ENCODE data around the gene ITGB3BP. TPM values are rescaled to one million over a fixed set of nuclear protein-coding genes. Genes with fewer than 3 reads are reported as not detected.

The ITGB3BP gene
- total RNA-seq, 1 donor from 2014 or later, result 17.9 TPM

DNA sequence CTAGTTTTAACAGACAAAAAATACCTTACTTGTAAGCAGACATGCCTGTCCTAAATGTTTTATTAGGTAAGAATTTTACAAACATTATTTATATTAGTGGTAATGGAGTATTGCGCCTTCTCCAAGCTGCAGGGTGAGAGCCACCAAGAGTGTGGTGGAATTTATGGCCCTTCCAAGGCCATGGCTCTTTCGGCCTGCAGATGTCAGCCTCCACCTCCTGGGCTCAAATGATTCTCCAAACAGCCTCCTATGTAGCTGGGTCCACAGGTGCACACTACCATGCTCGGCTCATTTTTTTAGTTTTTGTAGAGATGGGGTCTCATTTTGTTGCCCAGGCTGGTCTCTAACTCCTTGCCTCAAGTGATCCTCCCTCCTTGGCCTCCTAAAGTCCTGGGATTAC is 56.3 kb downstream of the ITGB3BP start:
- H3K27me3 Mint-ChIP-seq (ENCODE audit: unreplicated experiment), result no peaks in the 10 kb centered on the region
- no peak overlapping the region for H3K4me3 Mint-ChIP-seq (ENCODE audit: unreplicated experiment)
- DNase-seq (ENCODE audit: extremely low spot score, unreplicated experiment), result no peak
- H3K9me3 Mint-ChIP-seq (ENCODE audit: unreplicated experiment), result peaks cover 8% of the 10 kb centered on the region
- H3K4me1 Mint-ChIP-seq (ENCODE audit: unreplicated experiment), result no peaks in the 10 kb centered on the region
- peaks cover 12% of the 10 kb centered on the region for H3K36me3 Mint-ChIP-seq (ENCODE audit: unreplicated experiment)
- H3K27ac Mint-ChIP-seq (ENCODE audit: unreplicated experiment), result no peak overlapping the region
- TF ChIP-seq, protein P1, sequence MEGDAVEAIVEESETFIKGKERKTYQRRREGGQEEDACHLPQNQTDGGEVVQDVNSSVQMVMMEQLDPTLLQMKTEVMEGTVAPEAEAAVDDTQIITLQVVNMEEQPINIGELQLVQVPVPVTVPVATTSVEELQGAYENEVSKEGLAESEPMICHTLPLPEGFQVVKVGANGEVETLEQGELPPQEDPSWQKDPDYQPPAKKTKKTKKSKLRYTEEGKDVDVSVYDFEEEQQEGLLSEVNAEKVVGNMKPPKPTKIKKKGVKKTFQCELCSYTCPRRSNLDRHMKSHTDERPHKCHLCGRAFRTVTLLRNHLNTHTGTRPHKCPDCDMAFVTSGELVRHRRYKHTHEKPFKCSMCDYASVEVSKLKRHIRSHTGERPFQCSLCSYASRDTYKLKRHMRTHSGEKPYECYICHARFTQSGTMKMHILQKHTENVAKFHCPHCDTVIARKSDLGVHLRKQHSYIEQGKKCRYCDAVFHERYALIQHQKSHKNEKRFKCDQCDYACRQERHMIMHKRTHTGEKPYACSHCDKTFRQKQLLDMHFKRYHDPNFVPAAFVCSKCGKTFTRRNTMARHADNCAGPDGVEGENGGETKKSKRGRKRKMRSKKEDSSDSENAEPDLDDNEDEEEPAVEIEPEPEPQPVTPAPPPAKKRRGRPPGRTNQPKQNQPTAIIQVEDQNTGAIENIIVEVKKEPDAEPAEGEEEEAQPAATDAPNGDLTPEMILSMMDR (IDR thresholded peaks at IDR 0.05), result no peak

DNA sequence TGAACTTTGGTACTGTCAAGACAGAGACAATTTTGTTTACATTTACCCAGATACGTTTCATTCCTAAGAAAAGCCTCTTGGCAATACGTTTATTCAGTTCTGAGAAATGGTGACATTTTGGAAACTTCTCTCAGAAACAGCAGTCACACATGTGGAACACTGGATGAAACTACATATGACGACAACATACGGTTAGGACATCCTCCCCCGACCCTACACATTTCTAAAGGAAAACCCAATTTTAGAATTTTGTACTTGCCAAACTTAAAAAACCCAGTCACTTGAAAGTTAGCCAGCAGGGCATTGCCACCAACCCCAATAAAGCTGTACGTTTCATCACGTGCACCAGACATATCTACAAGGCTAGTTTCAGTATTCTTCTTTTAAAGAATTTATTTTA is 56.8 kb downstream of the ITGB3BP start:
- Mint-ChIP-seq H3K36me3 (ENCODE audit: unreplicated experiment) (peaks cover 16% of the 10 kb centered on the region), H3K27me3 (ENCODE audit: unreplicated experiment) (no peaks in the 10 kb centered on the region), H3K9me3 (ENCODE audit: unreplicated experiment) (peaks cover 9% of the 10 kb centered on the region), H3K4me3 (ENCODE audit: unreplicated experiment) (no peak overlapping the region), H3K27ac (ENCODE audit: unreplicated experiment) (no peak overlapping the region), H3K4me1 (ENCODE audit: unreplicated experiment) (no peaks in the 10 kb centered on the region)
- TF ChIP-seq, protein P1 (IDR thresholded peaks at IDR 0.05), result no peak
- DNase-seq (ENCODE audit: extremely low spot score, unreplicated experiment), result no peak

DNA sequence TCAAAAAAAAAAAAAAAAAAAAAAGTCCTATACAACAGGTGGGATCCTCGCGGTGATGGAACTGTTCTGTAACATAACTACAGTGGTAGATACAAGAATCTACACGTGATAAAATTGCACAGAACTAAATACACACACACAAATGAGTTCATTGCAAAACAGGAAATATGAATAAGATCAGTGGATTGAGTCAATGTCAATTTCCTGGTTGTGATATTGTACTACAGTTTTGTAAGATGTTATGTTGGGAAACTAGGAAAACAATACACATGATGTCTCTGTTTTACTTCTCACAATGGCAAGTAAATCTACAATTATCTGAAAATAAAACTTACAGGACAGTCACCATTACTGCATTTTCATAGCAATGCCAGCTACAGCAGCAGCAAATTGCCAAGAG is 59.8 kb downstream of the ITGB3BP start:
- TF ChIP-seq, protein P1 (IDR thresholded peaks at IDR 0.05), result no peak
- no peak overlapping the region for H3K4me3 Mint-ChIP-seq (ENCODE audit: unreplicated experiment)
- H3K36me3 Mint-ChIP-seq (ENCODE audit: unreplicated experiment), result peaks cover 16% of the 10 kb centered on the region
- no peaks in the 10 kb centered on the region for H3K27me3 Mint-ChIP-seq (ENCODE audit: unreplicated experiment)
- H3K9me3 Mint-ChIP-seq (ENCODE audit: unreplicated experiment), result peaks cover 9% of the 10 kb centered on the region
- no peak for DNase-seq (ENCODE audit: extremely low spot score, unreplicated experiment)
- peaks cover 4% of the 10 kb centered on the region for H3K4me1 Mint-ChIP-seq (ENCODE audit: unreplicated experiment)
- H3K27ac Mint-ChIP-seq (ENCODE audit: unreplicated experiment), result no peak overlapping the region

DNA sequence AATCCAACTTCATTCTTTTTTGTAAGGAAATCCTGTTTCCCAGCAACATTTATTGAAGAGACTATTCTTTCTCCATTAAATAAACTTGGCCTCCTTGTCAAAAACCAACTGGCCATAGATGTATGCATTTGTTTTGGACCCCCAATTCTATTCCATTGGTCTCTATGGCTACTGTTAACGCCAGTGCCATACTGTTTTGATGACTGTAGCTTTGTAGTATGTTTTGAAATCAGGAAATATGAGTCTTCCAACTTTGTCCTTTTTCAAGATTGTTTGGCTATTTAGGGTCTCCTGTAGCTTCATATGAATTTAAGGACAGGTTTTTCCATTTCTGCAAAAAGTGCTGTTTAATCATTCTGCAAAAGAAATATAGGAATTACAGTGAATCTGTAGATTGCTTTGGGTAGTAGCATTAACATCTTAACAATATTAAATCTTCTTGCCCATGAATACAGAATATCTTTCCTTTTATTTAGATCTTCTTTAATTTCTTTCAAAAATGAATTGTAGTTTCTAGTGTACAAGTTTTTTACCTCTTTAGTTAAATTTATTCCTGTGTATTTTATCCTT is 61.3 kb downstream of the ITGB3BP start:
- TF ChIP-seq, protein P1 (IDR thresholded peaks at IDR 0.05), result no peak
- peaks cover 4% of the 10 kb centered on the region for H3K4me1 Mint-ChIP-seq (ENCODE audit: unreplicated experiment)
- H3K27ac Mint-ChIP-seq (ENCODE audit: unreplicated experiment), result no peak overlapping the region
- DNase-seq (ENCODE audit: extremely low spot score, unreplicated experiment), result no peak
- no peaks in the 10 kb centered on the region for H3K27me3 Mint-ChIP-seq (ENCODE audit: unreplicated experiment)
- H3K36me3 Mint-ChIP-seq (ENCODE audit: unreplicated experiment), result peaks cover 24% of the 10 kb centered on the region
- H3K9me3 Mint-ChIP-seq (ENCODE audit: unreplicated experiment), result peaks cover 9% of the 10 kb centered on the region
- no peak overlapping the region for H3K4me3 Mint-ChIP-seq (ENCODE audit: unreplicated experiment)

- no peaks in the 10 kb centered on the region for H3K27me3 Mint-ChIP-seq (ENCODE audit: unreplicated experiment)
- H3K36me3 Mint-ChIP-seq (ENCODE audit: unreplicated experiment), result peaks cover 24% of the 10 kb centered on the region
- no peak overlapping the region for H3K4me3 Mint-ChIP-seq (ENCODE audit: unreplicated experiment)
- DNase-seq (ENCODE audit: extremely low spot score, unreplicated experiment), result no peak
- peaks cover 9% of the 10 kb centered on the region for H3K9me3 Mint-ChIP-seq (ENCODE audit: unreplicated experiment)
- no peak overlapping the region for H3K27ac Mint-ChIP-seq (ENCODE audit: unreplicated experiment)
- TF ChIP-seq, protein P1 (IDR thresholded peaks at IDR 0.05), result no peak
- H3K4me1 Mint-ChIP-seq (ENCODE audit: unreplicated experiment), result peaks cover 4% of the 10 kb centered on the region
These were observed 64.3 kb downstream of the ITGB3BP start for GRCh38 chr1:63458750-63459149.

All from osteocyte (in vitro differentiated cells).